Endothelial cell of umbilical vein (primary cell): ENCODE results near the gene GLCE. TPM values are rescaled to one million over a fixed set of nuclear protein-coding genes. Genes with fewer than 3 reads are reported as not detected.

ENCODE experiments used
- BruUV-seq: library from RNA; stranded (reverse); fragments of 400-500 nt; replicated peaks from 2 replicates; lab custom pipeline; 2021; lab: Mats Ljungman, UMichigan
- CTCF ChIA-PET: fragments of 300-600, 350-600 bp; sonication (Branson Sonifier 250); formaldehyde crosslinking; loops from one replicate; lab custom pipeline; 2021; ENCODE audit warnings: antibody characterized with exemption, inconsistent platforms; lab: Charles Lee
- POLR2A ChIA-PET: fragments of 300-600, 350-600 bp; sonication (Branson Sonifier 250); formaldehyde crosslinking; loops from one replicate; lab custom pipeline; 2021; ENCODE audit warnings: antibody characterized with exemption, inconsistent platforms; lab: Charles Lee
- DNase-seq: peaks from one replicate; pipeline ENCODE4 v3.0.0-alpha.2; 2011; ENCODE audit warnings: low read depth, low spot score
- FAIRE-seq: peaks from 2 replicates; lab custom pipeline; 2011; peaks lifted over from hg19 to GRCh38; lab: Jason Lieb, UNC
- H2AFZ ChIP-seq: 2 replicates; pipeline ENCODE4 v1.6.0; 2012; ENCODE audit warnings: low read depth, low read length, control low read depth, inconsistent platforms
- H3K27ac ChIP-seq: 2 replicates; pipeline ENCODE4 v1.5.1; 2011; ENCODE audit warnings: low read depth, mild to moderate bottlenecking, control low read depth, low read length, moderate library complexity; ENCODE audit not compliant: insufficient read depth
- H3K27me3 ChIP-seq, 2 experiments: 2 replicates each; pipeline versions ENCODE4 v1.6.0 to v1.6.1; 2011; ENCODE audit warnings: low read length in 2 of 2, mixed read lengths in 1 of 2; ENCODE audit not compliant: control insufficient read depth in 2 of 2, insufficient read depth in 2 of 2
- H3K36me3 ChIP-seq, 2 experiments: 2 replicates in 1 of 2; 3 replicates in 1 of 2; pipeline ENCODE4 v1.5.1; 2011; ENCODE audit warnings: low read length in 2 of 2, mild to moderate bottlenecking in 1 of 2, moderate library complexity in 1 of 2; ENCODE audit not compliant: control insufficient read depth in 2 of 2, insufficient read depth in 2 of 2; ENCODE audit errors: extremely low read depth in 1 of 2
- H3K4me1 ChIP-seq: 3 replicates; pipeline ENCODE4 v1.5.1; 2011; ENCODE audit warnings: mild to moderate bottlenecking, low read length; ENCODE audit not compliant: control insufficient read depth, insufficient read depth; ENCODE audit errors: extremely low read depth
- H3K4me2 ChIP-seq: 2 replicates; pipeline ENCODE4 v1.6.1; 2011; ENCODE audit warnings: low read length, control low read depth, mixed read lengths; ENCODE audit not compliant: insufficient read depth
- H3K4me3 ChIP-seq, 3 experiments: fragments of 200-600 bp in 1 of 3; sonication (generic), shearing (Covaris generic) in 1 of 3; replicated peaks in 1 of 3; 2 replicates each; pipeline ENCODE4 v1.5.1; 2011 to 2016; ENCODE audit warnings: control low read depth in 3 of 3, low read length in 3 of 3, mild to moderate bottlenecking in 2 of 3, inconsistent platforms in 1 of 3, low read depth in 1 of 3, moderate library complexity in 1 of 3; ENCODE audit not compliant: insufficient read depth in 1 of 3
- H3K79me2 ChIP-seq: 2 replicates; pipeline ENCODE4 v1.6.0; 2012; ENCODE audit warnings: low read length, inconsistent platforms; ENCODE audit not compliant: control insufficient read depth, insufficient read depth
- H3K9ac ChIP-seq: replicated peaks from 2 replicates; pipeline ENCODE3; 2011; ENCODE audit warnings: low read length, control low read depth; ENCODE audit not compliant: insufficient read depth; ENCODE audit errors: extremely low read depth
- H3K9me1 ChIP-seq: replicated peaks from 3 replicates; pipeline ENCODE4 v1.6.0; 2011; ENCODE audit warnings: mild to moderate bottlenecking, low read length; ENCODE audit not compliant: control insufficient read depth, insufficient read depth; ENCODE audit errors: extremely low read depth
- H3K9me3 ChIP-seq: replicated peaks from 2 replicates; pipeline ENCODE4 v1.5.1; 2012; ENCODE audit warnings: low read length, inconsistent platforms; ENCODE audit not compliant: control insufficient read depth, insufficient read depth
- H4K20me1 ChIP-seq: replicated peaks from 2 replicates; pipeline ENCODE3; 2011; ENCODE audit warnings: mild to moderate bottlenecking, low read length; ENCODE audit not compliant: control insufficient read depth, insufficient read depth; ENCODE audit errors: extremely low read depth
- EZH2 ChIP-seq: IDR thresholded peaks from 2 replicates; pipeline ENCODE4 v1.6.1; 2012; ENCODE audit warnings: borderline replicate concordance, low read depth, mild to moderate bottlenecking, moderate library complexity, low read length, inconsistent platforms; ENCODE audit not compliant: severe bottlenecking
- FOS ChIP-seq: IDR thresholded peaks from 2 replicates; pipeline ENCODE4 v1.6.1; 2011; ENCODE audit warnings: mild to moderate bottlenecking, low read length, moderate library complexity, borderline replicate concordance; ENCODE audit not compliant: insufficient read depth
- GATA2 ChIP-seq: IDR thresholded peaks from 2 replicates; pipeline ENCODE4 v1.7.0; 2011; ENCODE audit warnings: low read depth, mild to moderate bottlenecking, moderate library complexity, mixed read lengths, low read length; ENCODE audit not compliant: insufficient read length, insufficient read depth
- JUN ChIP-seq: IDR thresholded peaks from 2 replicates; pipeline ENCODE4 v1.6.1; 2011; ENCODE audit warnings: borderline replicate concordance, low read depth; ENCODE audit not compliant: insufficient read length, insufficient read depth
- MYC ChIP-seq: IDR thresholded peaks from one replicate; pipeline ENCODE4 v1.6.1; 2011; ENCODE audit warnings: mild to moderate bottlenecking, low read depth, low read length
- POLR2A ChIP-seq: IDR thresholded peaks from 2 replicates; pipeline ENCODE4 v1.6.1; 2012; ENCODE audit warnings: low read depth, mild to moderate bottlenecking, control low read depth, low read length
- POLR2AphosphoS5 ChIP-seq: IDR thresholded peaks from 2 replicates; pipeline ENCODE4 v1.6.1; 2012; ENCODE audit warnings: low read depth, mild to moderate bottlenecking, control low read depth, low read length, moderate library complexity; ENCODE audit not compliant: insufficient read depth
- dilution Hi-C: fragments of 300-500 bp; cut with MboI; formaldehyde crosslinking; loops from one replicate; pipeline ENCODE4 v1.15.0; 2019; ENCODE audit warnings: low sequenced_read_pairs; ENCODE audit not compliant: extremely low pct_ligation_motif_present
- intact Hi-C: fragments of 100-400 bp; cut with micrococcal nuclease; formaldehyde crosslinking; loops from one replicate; pipeline ENCODE4 v1.10.0; 2022
- polyA plus RNA-seq, 4 experiments: library from polyadenylated mRNA; depleted of rRNA in 3 of 4; stranded (reverse) in 3 of 4; unstranded in 1 of 4; fragments of >200 nt; gene quantifications; 2 replicates each; pipeline versions ENCODE4 v1.2.1 to v1.2.3, GENCODE V29; 2011 to 2012; ENCODE audit warnings: missing spikeins in 1 of 4
- total RNA-seq: library from RNA; stranded (reverse); gene quantifications from 2 replicates; pipeline ENCODE4 v1.2.3, GENCODE V29; 2021
- TF ChIP-seq, protein P1 (sequence below): IDR thresholded peaks from 2 replicates; pipeline ENCODE4 v1.6.1; 2011; ENCODE audit not compliant: insufficient read depth, insufficient read length
- TF ChIP-seq, protein P2 (sequence below), 2 donors: IDR thresholded peaks; 1 replicate in 1 of 2; 2 replicates in 1 of 2; pipeline ENCODE4 v1.5.1; 2011; ENCODE audit warnings: low read length in 2 of 2, mild to moderate bottlenecking in 2 of 2, moderate library complexity in 2 of 2, control low read depth in 1 of 2, inconsistent platforms in 1 of 2, low read depth in 1 of 2; ENCODE audit not compliant: insufficient read depth in 1 of 2; ENCODE audit errors: extremely low read depth in 1 of 2

The GLCE gene
- total and polyA plus RNA-seq, 2 donors (not counting 3 experiments of a cell fraction or from before 2014, with no cell fraction given), result 48.1 to 86.6 TPM

DNA sequence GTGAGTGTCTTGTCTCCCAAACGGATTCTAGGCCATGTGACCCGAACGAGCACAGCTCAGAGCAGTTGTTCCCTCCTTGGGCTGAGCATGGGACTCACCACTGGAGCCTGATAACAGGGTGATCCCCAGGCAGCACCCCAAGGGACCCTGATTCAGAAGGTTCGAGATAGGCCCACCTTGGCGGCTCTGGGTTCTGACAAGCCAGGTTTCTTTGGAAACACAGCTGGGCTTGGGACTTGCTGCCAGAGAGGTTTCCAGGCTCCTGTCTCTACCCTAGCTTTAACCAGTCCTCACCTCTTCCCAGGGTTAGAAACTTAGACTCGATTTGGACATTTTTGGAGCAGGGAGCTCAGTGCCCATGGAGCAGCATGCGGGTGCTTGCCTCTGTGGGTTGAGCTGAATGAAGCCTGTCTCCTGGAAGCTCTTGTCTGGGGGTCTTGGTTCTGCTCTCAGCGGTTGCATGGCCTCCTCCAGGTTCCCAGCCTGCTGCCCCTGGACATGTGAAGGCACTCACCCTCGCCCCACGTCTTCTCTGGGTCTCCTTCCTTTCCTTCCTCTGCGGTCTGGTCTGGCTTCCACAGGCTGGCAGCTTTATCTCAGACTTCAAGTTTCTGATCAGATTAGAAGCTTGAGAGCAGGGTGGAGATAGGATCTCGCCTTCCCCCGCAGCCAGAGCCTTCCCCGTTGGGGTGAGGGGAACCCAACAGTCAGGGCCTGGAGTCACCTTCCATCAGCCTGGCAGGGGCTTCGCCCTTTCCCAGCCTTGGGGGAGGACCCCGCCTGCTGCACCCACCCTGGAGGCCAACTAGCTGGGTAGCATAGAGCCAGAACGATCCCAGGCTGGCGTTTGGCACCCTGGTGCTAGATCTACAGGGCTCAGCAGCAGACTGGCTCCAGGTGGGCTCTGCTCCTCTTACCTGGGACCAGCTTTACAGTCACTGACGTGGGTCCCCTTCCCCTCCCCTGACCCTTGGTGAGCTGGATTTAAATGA, 159.2 kb downstream of the GLCE start:
- TF ChIP-seq, protein P1, sequence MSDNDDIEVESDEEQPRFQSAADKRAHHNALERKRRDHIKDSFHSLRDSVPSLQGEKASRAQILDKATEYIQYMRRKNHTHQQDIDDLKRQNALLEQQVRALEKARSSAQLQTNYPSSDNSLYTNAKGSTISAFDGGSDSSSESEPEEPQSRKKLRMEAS, result no peak
- TF ChIP-seq MYC, result no peak
- TF ChIP-seq JUN, result no peak
- no peak for TF ChIP-seq EZH2
- no peak for TF ChIP-seq POLR2AphosphoS5
- no peak for TF ChIP-seq POLR2A
- TF ChIP-seq FOS, result no peak
- TF ChIP-seq GATA2, result no peak
- TF ChIP-seq, protein P2, sequence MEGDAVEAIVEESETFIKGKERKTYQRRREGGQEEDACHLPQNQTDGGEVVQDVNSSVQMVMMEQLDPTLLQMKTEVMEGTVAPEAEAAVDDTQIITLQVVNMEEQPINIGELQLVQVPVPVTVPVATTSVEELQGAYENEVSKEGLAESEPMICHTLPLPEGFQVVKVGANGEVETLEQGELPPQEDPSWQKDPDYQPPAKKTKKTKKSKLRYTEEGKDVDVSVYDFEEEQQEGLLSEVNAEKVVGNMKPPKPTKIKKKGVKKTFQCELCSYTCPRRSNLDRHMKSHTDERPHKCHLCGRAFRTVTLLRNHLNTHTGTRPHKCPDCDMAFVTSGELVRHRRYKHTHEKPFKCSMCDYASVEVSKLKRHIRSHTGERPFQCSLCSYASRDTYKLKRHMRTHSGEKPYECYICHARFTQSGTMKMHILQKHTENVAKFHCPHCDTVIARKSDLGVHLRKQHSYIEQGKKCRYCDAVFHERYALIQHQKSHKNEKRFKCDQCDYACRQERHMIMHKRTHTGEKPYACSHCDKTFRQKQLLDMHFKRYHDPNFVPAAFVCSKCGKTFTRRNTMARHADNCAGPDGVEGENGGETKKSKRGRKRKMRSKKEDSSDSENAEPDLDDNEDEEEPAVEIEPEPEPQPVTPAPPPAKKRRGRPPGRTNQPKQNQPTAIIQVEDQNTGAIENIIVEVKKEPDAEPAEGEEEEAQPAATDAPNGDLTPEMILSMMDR (IDR thresholded peaks at IDR 0.05; ENCODE audit: extremely low read depth in 1 of 2, insufficient read depth in 1 of 2, low read depth in 1 of 2, low read length in 2 of 2), result no peak
- H2AFZ ChIP-seq, result no peak overlapping the region
- no peak overlapping the region for H3K27ac ChIP-seq
- ChIA-PET CTCF (interaction anchor here (0.6 to 1.8 kb wide), 4 partner anchors 10 to 123 kb away, joined by 3 to 6 read pairs (median 4); no protein-coding TSS in a partner anchor), POLR2A (no interaction called here)
- no peak overlapping the region for H3K4me3 ChIP-seq
- no peaks in the 10 kb centered on the region for H3K9me1 ChIP-seq
- no peak for DNase-seq
- FAIRE-seq, result no peak
- H3K27me3 ChIP-seq, result peaks cover 0 to 2% of the 10 kb centered on the region in 2 experiments
- H3K4me2 ChIP-seq, result no peak overlapping the region
- no TSS peak for BruUV-seq
- H4K20me1 ChIP-seq, result no peaks in the 10 kb centered on the region
- H3K79me2 ChIP-seq, result no peaks in the 10 kb centered on the region
- H3K9me3 ChIP-seq, result no peaks in the 10 kb centered on the region
- dilution Hi-C loops, result no loop called here
- intact Hi-C loops, result no loop called here
- H3K9ac ChIP-seq, result no peak overlapping the region
- H3K4me1 ChIP-seq, result no peaks in the 10 kb centered on the region
- no peaks in the 10 kb centered on the region for H3K36me3 ChIP-seq
